ENCODE data around the gene ILF2.

GRCh38 chr1:153679337-153680119 lies 8.7 kb upstream of the ILF2 start:
- TF ChIP-seq CTCF (IDR thresholded peaks at IDR 0.05), result peak; percentile 6 to 29 (median 7)
- no peak for TF ChIP-seq POLR2AphosphoS5 (IDR thresholded peaks at IDR 0.05)

Data from esophagus muscularis mucosa (tissue), 3 donors.